ENCODE data around the gene CRIM1.

CRIM1 gene

GRCh38 chr2:36483290-36483689, 127.7 kb downstream of the CRIM1 start:
- DNase-seq (ENCODE audit: low spot score) = no peak

GRCh38 chr2:36484454-36484853, 128.9 kb downstream of the CRIM1 start:
- no peak for DNase-seq (ENCODE audit: low spot score)

- DNase-seq (ENCODE audit: low spot score) = no peak
Measured at GRCh38 chr2:36485521-36485920, 129.9 kb downstream of the CRIM1 start.

- no peak for DNase-seq (ENCODE audit: low spot score)
Measured at GRCh38 chr2:36486521-36487044, 131.0 kb downstream of the CRIM1 start.

GRCh38 chr2:36487947-36488346, 132.4 kb downstream of the CRIM1 start:
- DNase-seq (ENCODE audit: low spot score) = no peak

- no peak for DNase-seq (ENCODE audit: low spot score)
Measured at GRCh38 chr2:36489281-36489680, 133.7 kb downstream of the CRIM1 start.

GRCh38 chr2:36490749-36491148, 135.2 kb downstream of the CRIM1 start:
- no peak for DNase-seq (ENCODE audit: low spot score)

- DNase-seq (ENCODE audit: low spot score) = no peak
Measured at GRCh38 chr2:36492216-36492945, 136.8 kb downstream of the CRIM1 start.

- DNase-seq (ENCODE audit: low spot score) = no peak
Measured at GRCh38 chr2:36493306-36493705, 137.7 kb downstream of the CRIM1 start.

- DNase-seq (ENCODE audit: low spot score) = no peak
Measured at GRCh38 chr2:36497570-36498163, 142.1 kb downstream of the CRIM1 start.

- DNase-seq (ENCODE audit: low spot score) = no peak
Measured at GRCh38 chr2:36499128-36499820, 143.7 kb downstream of the CRIM1 start.

GRCh38 chr2:36500072-36500471, 144.5 kb downstream of the CRIM1 start:
- DNase-seq (ENCODE audit: low spot score) = no peak

GRCh38 chr2:36502081-36502480, 146.5 kb downstream of the CRIM1 start:
- DNase-seq (ENCODE audit: low spot score) = no peak

- DNase-seq (ENCODE audit: low spot score) = peak; percentile 55
Measured at GRCh38 chr2:36507408-36507812, 151.8 kb downstream of the CRIM1 start.

GRCh38 chr2:36509075-36509474, 153.5 kb downstream of the CRIM1 start:
- no peak for DNase-seq (ENCODE audit: low spot score)

GRCh38 chr2:36511858-36512603, 156.5 kb downstream of the CRIM1 start:
- no peak for DNase-seq (ENCODE audit: low spot score)

GRCh38 chr2:36512705-36513104, 157.1 kb downstream of the CRIM1 start:
- no peak for DNase-seq (ENCODE audit: low spot score)

- DNase-seq (ENCODE audit: low spot score) = no peak
Measured at GRCh38 chr2:36513661-36514060, 158.1 kb downstream of the CRIM1 start.

- DNase-seq (ENCODE audit: low spot score) = no peak
Measured at GRCh38 chr2:36515538-36515937, 160.0 kb downstream of the CRIM1 start.

GRCh38 chr2:36516136-36516870, 160.7 kb downstream of the CRIM1 start:
- DNase-seq (ENCODE audit: low spot score) = no peak

- DNase-seq (ENCODE audit: low spot score) = no peak
Measured at GRCh38 chr2:36520431-36520830, 164.9 kb downstream of the CRIM1 start.

- DNase-seq (ENCODE audit: low spot score) = no peak
Measured at GRCh38 chr2:36523153-36523552, 167.6 kb downstream of the CRIM1 start.

Data from ecto neural progenitor cell (in vitro differentiated cells).